ENCODE data around the gene ISM1.

- TF ChIP-seq GLIS3 (CRISPR knock-in tag; IDR thresholded peaks at IDR 0.05) (no peak), ARNTL (CRISPR knock-in tag; IDR thresholded peaks at IDR 0.05; ENCODE audit: borderline replicate concordance, low read depth) (no peak), PATZ1 (CRISPR knock-in tag; IDR thresholded peaks at IDR 0.05; ENCODE audit: borderline replicate concordance) (no peak), POU6F1 (CRISPR knock-in tag; IDR thresholded peaks at IDR 0.05; ENCODE audit: borderline replicate concordance, low read depth) (no peak)
These were observed 17.1 kb downstream of the ISM1 start for GRCh38 chr20:13238001-13238653.
